Pulmonary artery endothelial cell (primary cell): ENCODE data around the gene ESRRA. TPM values are rescaled to one million over a fixed set of nuclear protein-coding genes. Genes with fewer than 3 reads are reported as not detected.

Experiments used
- DNase-seq: peaks from one replicate; pipeline ENCODE4 v3.0.0-alpha.2; 2011; ENCODE audit warnings: low read depth, low spot score
- total RNA-seq: library from RNA; depleted of rRNA; stranded (reverse); fragments of >200 nt; gene quantifications from 2 replicates; pipeline ENCODE4 v1.2.3, GENCODE V29; 2014

The ESRRA gene
- total RNA-seq, 1 donor from 2014 or later = 50.9 TPM

GRCh38 chr11:64364435-64364834, 59.1 kb downstream of the ESRRA start:
- DNase-seq = no peak

- no peak for DNase-seq
These were observed 59.6 kb downstream of the ESRRA start for GRCh38 chr11:64364911-64365310.

Other genes starting within 250 kb of the ESRRA start
- gene MACROD1, start 139.4 kb upstream of the ESRRA start, total RNA-seq = 14.6 and 37.7 TPM in 2 replicates
- 187 and 331 TPM in 2 replicates for gene STIP1, start 119.4 kb upstream of the ESRRA start, total RNA-seq
- 75.9 and 109 TPM in 2 replicates for gene FERMT3, start 98.8 kb upstream of the ESRRA start, total RNA-seq
- gene TRPT1, start 79.3 kb upstream of the ESRRA start, total RNA-seq = 13.4 and 20.0 TPM in 2 replicates
- 35.5 and 47.1 TPM in 2 replicates for gene NUDT22, start 79.2 kb upstream of the ESRRA start, total RNA-seq
- gene DNAJC4, start 75.0 kb upstream of the ESRRA start, total RNA-seq = 11.8 and 12.2 TPM in 2 replicates
- 18.4 and 18.7 TPM in 2 replicates for gene VEGFB, start 70.9 kb upstream of the ESRRA start, total RNA-seq
- 62.8 and 91.5 TPM in 2 replicates for gene FKBP2, start 64.4 kb upstream of the ESRRA start, total RNA-seq
- gene PPP1R14B, start 58.6 kb upstream of the ESRRA start, total RNA-seq = 312 and 327 TPM in 2 replicates
- gene PLCB3, start 54.0 kb upstream of the ESRRA start, total RNA-seq = 66.6 and 84.5 TPM in 2 replicates
- gene BAD, start 20.9 kb upstream of the ESRRA start, total RNA-seq = 60.7 and 84.5 TPM in 2 replicates
- gene GPR137, start 19.7 kb upstream of the ESRRA start, total RNA-seq = 5.4 and 11.0 TPM in 2 replicates
- 0.07 TPM in 1 of 2 replicates, not detected in the other for gene KCNK4, start 14.2 kb upstream of the ESRRA start, total RNA-seq
- gene CATSPERZ, start 5.2 kb upstream of the ESRRA start, total RNA-seq = 0.33 TPM in 1 of 2 replicates, not detected in the other
- 219 and 239 TPM in 2 replicates for gene TRMT112, start 12.0 kb downstream of the ESRRA start, total RNA-seq
- 173 and 299 TPM in 2 replicates for gene PRDX5, start 12.6 kb downstream of the ESRRA start, total RNA-seq
- gene CCDC88B, start 34.7 kb downstream of the ESRRA start, total RNA-seq = 0.88 and 1.6 TPM in 2 replicates
- 46.7 and 52.2 TPM in 2 replicates for gene RPS6KA4, start 53.6 kb downstream of the ESRRA start, total RNA-seq